GM18868 (cell line): ENCODE data around the gene SCGB1D2.
"Not testable (repeated sequence)": the region's sequence is repeated elsewhere in the genome, so short reads cannot be mapped to it uniquely, and the experiment has no call there.

Experiments
- ATAC-seq: cut with Tn5 transposase; IDR thresholded peaks from one replicate; pipeline ENCODE4 v1.9.1; 2021; ENCODE audit warnings: mild to moderate bottlenecking, moderate library complexity; ENCODE audit not compliant: unreplicated experiment

SCGB1D2 gene

GRCh38 chr11:62242021-62242420, at the start of gene SCGB1D2:
Gene SCGB1D2, plus strand, starts transcription at chr11:62242239. Its CDS starts 69 bp downstream, at chr11:62242308.
- no peak for ATAC-seq

- no peak for ATAC-seq
Measured at GRCh38 chr11:62193952-62194351, 48.1 kb upstream of the SCGB1D2 start.

GRCh38 chr11:62195010-62195409, 47.0 kb upstream of the SCGB1D2 start:
- not testable (repeated sequence) for ATAC-seq

GRCh38 chr11:62195945-62196344, 46.1 kb upstream of the SCGB1D2 start:
- ATAC-seq = no peak

- not testable (repeated sequence) for ATAC-seq
Measured at GRCh38 chr11:62197400-62197799, 44.6 kb upstream of the SCGB1D2 start.

GRCh38 chr11:62201376-62201775, 40.7 kb upstream of the SCGB1D2 start:
- ATAC-seq = no peak

- ATAC-seq = no peak
Measured at GRCh38 chr11:62202910-62203309, 39.1 kb upstream of the SCGB1D2 start.

- no peak for ATAC-seq
Measured at GRCh38 chr11:62204430-62204829, 37.6 kb upstream of the SCGB1D2 start.

- no peak for ATAC-seq
Measured at GRCh38 chr11:62205441-62205840, 36.6 kb upstream of the SCGB1D2 start.

- ATAC-seq = not testable (repeated sequence)
Measured at GRCh38 chr11:62206276-62207066, 35.6 kb upstream of the SCGB1D2 start.

GRCh38 chr11:62208785-62209144, 33.3 kb upstream of the SCGB1D2 start:
- ATAC-seq = no peak

GRCh38 chr11:62217191-62217748, 24.8 kb upstream of the SCGB1D2 start:
- ATAC-seq = no peak

- no peak for ATAC-seq
Measured at GRCh38 chr11:62221498-62221897, 20.5 kb upstream of the SCGB1D2 start.

- ATAC-seq = no peak
Measured at GRCh38 chr11:62223095-62223494, 18.9 kb upstream of the SCGB1D2 start.

GRCh38 chr11:62233730-62234129, 8.3 kb upstream of the SCGB1D2 start:
- no peak for ATAC-seq

- no peak for ATAC-seq
Measured at GRCh38 chr11:62236187-62236586, 5.9 kb upstream of the SCGB1D2 start.

GRCh38 chr11:62237499-62237898, 4.5 kb upstream of the SCGB1D2 start:
- ATAC-seq = no peak

GRCh38 chr11:62238151-62238550, 3.9 kb upstream of the SCGB1D2 start:
- no peak for ATAC-seq

GRCh38 chr11:62241095-62241494, 944 bp upstream of the SCGB1D2 start:
- no peak for ATAC-seq

GRCh38 chr11:62245271-62245753, 3.3 kb downstream of the SCGB1D2 start:
- ATAC-seq = no peak

- no peak for ATAC-seq
Measured at GRCh38 chr11:62251698-62252097, 9.7 kb downstream of the SCGB1D2 start.

- no peak for ATAC-seq
Measured at GRCh38 chr11:62253999-62254542, 12.0 kb downstream of the SCGB1D2 start.
